ENCODE measurements around the gene ECSIT.
"Not testable (repeated sequence)": the region's sequence is repeated elsewhere in the genome, so short reads cannot be mapped to it uniquely, and the experiment has no call there.

GRCh38 chr19:11458912-11459311, 70.0 kb downstream of the ECSIT start:
- not testable (repeated sequence) for TF ChIP-seq CTCF (IDR thresholded peaks at IDR 0.05 in 4 of 5, conservative IDR thresholded peaks at IDR 0.05 in 1 of 5); POLR2A (IDR thresholded peaks at IDR 0.05)
